Liver (tissue), 3 donors: ENCODE measurements around the gene PMM1.

Experiments used
- CTCF ChIP-seq: fragments of 150-350 bp; IDR thresholded peaks from 2 replicates; pipeline ENCODE4 v1.5.1; 2017; ENCODE audit warnings: improper control_type of control experiment, low read depth, low read length; ENCODE audit not compliant: missing input control
- RAD21 ChIP-seq, 2 donors: IDR thresholded peaks; 2 replicates each; pipeline ENCODE4 v1.6.1; 2016; ENCODE audit warnings: antibody characterized with exemption in 2 of 2, mild to moderate bottlenecking in 2 of 2
- SP1 ChIP-seq: IDR thresholded peaks from 2 replicates; pipeline ENCODE4 v1.6.1; 2018; ENCODE audit warnings: antibody characterized with exemption, mild to moderate bottlenecking
- donor health status: healthy.
- donor health status: healthy.

GRCh38 chr22:41530890-41531714, 58.5 kb downstream of the PMM1 start:
- TF ChIP-seq CTCF (no peak), RAD21 (IDR thresholded peaks at IDR 0.05) (no peak), SP1 (no peak)
